ENCODE data around the gene ROS1. TPM values are rescaled to one million over a fixed set of nuclear protein-coding genes. Genes with fewer than 3 reads are reported as not detected.

The ROS1 gene
- total and polyA plus RNA-seq, 2 donors (not counting 1 experiment from before 2014, with no cell fraction given), result not detected

- ChIA-PET CTCF (no interaction called here), POLR2A (no interaction called here)
- H3K9me3 Mint-ChIP-seq (ENCODE audit: insufficient read depth), result no peaks in the 10 kb centered on the region
- Histone ChIP-seq H3K4me1 (ENCODE audit: control insufficient read depth in 2 of 2, insufficient read depth in 2 of 2, low read length in 2 of 2) (no peaks in the 10 kb centered on the region), H2AFZ (ENCODE audit: insufficient read depth, low read depth, low read length, poor library complexity, severe bottlenecking) (no peak overlapping the region), H3K4me2 (replicated peaks; ENCODE audit: low read depth, low read length, poor library complexity, severe bottlenecking) (no peak overlapping the region), H3K27me3 (replicated peaks in 1 of 4; ENCODE audit: control extremely low read depth in 1 of 4, control insufficient read depth in 3 of 4, insufficient read depth in 4 of 4, low read length in 3 of 4) (no peaks in the 10 kb centered on the region), H3K36me3 (replicated peaks in 1 of 2; ENCODE audit: control extremely low read depth in 1 of 2, control insufficient read depth in 1 of 2, extremely low read depth in 1 of 2, insufficient read depth in 2 of 2, low read length in 1 of 2) (no peaks in the 10 kb centered on the region), H3K4me3 (ENCODE audit: control extremely low read depth in 1 of 5, extremely low read depth in 1 of 5, insufficient read depth in 1 of 5, low read depth in 2 of 5, low read length in 4 of 5) (no peak overlapping the region), H3K9ac (ENCODE audit: low read length) (no peak overlapping the region), H3K79me2 (ENCODE audit: control insufficient read depth, insufficient read depth, low read length) (no peaks in the 10 kb centered on the region), H4K20me1 (ENCODE audit: control insufficient read depth, insufficient read depth, low read length, poor library complexity, severe bottlenecking) (no peaks in the 10 kb centered on the region), H3K9me3 (ENCODE audit: control extremely low read depth in 1 of 3, control insufficient read depth in 2 of 3, insufficient read depth in 1 of 3, low read length in 2 of 3) (peaks cover 0 to 3% (median 0%) of the 10 kb centered on the region in 3 donors), H3K27ac (ENCODE audit: low read length in 2 of 2) (no peak overlapping the region)
- no peak overlapping the region for H3K27ac Mint-ChIP-seq
- ATAC-seq (ENCODE audit: low read depth) (no peak), DNase-seq (no peak)
- peaks cover 11% of the 10 kb centered on the region for H3K27me3 Mint-ChIP-seq
- intact Hi-C loops (cut with micrococcal nuclease), result no loop called here
- TF ChIP-seq, protein P1, sequence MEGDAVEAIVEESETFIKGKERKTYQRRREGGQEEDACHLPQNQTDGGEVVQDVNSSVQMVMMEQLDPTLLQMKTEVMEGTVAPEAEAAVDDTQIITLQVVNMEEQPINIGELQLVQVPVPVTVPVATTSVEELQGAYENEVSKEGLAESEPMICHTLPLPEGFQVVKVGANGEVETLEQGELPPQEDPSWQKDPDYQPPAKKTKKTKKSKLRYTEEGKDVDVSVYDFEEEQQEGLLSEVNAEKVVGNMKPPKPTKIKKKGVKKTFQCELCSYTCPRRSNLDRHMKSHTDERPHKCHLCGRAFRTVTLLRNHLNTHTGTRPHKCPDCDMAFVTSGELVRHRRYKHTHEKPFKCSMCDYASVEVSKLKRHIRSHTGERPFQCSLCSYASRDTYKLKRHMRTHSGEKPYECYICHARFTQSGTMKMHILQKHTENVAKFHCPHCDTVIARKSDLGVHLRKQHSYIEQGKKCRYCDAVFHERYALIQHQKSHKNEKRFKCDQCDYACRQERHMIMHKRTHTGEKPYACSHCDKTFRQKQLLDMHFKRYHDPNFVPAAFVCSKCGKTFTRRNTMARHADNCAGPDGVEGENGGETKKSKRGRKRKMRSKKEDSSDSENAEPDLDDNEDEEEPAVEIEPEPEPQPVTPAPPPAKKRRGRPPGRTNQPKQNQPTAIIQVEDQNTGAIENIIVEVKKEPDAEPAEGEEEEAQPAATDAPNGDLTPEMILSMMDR (IDR thresholded peaks at IDR 0.05), result no peak
- no peak for TF ChIP-seq EZH2 (IDR thresholded peaks at IDR 0.05; ENCODE audit: borderline replicate concordance, insufficient read depth, low read depth, low read length, poor library complexity, severe bottlenecking)
- no CpG with 5 or more reads among the region's 2 CpGs for WGBS (ENCODE audit: insufficient coverage)
- no peak overlapping the region for H3K4me3 Mint-ChIP-seq
- H3K4me1 Mint-ChIP-seq, result no peaks in the 10 kb centered on the region
These were observed 44.0 kb downstream of the ROS1 start for GRCh38 chr6:117381749-117382148.

DNA sequence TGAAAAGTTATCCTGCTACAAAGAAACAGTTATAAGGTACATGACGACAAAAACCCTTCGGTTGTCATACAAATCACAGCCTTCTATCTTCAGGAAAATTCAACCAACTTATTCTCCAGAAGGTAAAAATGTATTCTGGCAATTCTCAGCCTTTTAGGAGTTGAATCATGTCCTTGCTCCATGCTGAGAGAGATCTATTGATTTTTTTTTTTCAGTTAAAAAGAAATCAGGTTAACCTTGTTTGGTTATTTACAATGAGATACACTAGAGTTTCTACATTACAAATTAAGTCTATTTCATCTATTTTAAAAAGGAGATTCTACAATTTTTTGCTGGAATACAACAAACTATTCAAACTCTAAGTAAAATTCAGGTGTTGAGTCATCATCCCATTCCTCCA is 45.4 kb downstream of the ROS1 start:
- H3K79me2 ChIP-seq (ENCODE audit: control insufficient read depth, insufficient read depth, low read length), result no peaks in the 10 kb centered on the region
- H3K9me3 ChIP-seq (ENCODE audit: control extremely low read depth in 1 of 3, control insufficient read depth in 2 of 3, insufficient read depth in 1 of 3, low read length in 2 of 3), result peaks cover 0 to 3% (median 0%) of the 10 kb centered on the region in 3 donors
- no peak overlapping the region for H2AFZ ChIP-seq (ENCODE audit: insufficient read depth, low read depth, low read length, poor library complexity, severe bottlenecking)
- DNase-seq (no peak), ATAC-seq (ENCODE audit: low read depth) (no peak)
- H3K36me3 ChIP-seq (replicated peaks in 1 of 2; ENCODE audit: control extremely low read depth in 1 of 2, control insufficient read depth in 1 of 2, extremely low read depth in 1 of 2, insufficient read depth in 2 of 2, low read length in 1 of 2), result no peaks in the 10 kb centered on the region
- H3K4me3 ChIP-seq (ENCODE audit: control extremely low read depth in 1 of 5, extremely low read depth in 1 of 5, insufficient read depth in 1 of 5, low read depth in 2 of 5, low read length in 4 of 5), result no peak overlapping the region
- POLR2A ChIA-PET, result no interaction called here
- no peak overlapping the region for H3K4me3 Mint-ChIP-seq
- 100% methylated on average over 2 of the region's 2 CpGs for WGBS (ENCODE audit: insufficient coverage)
- no peaks in the 10 kb centered on the region for H3K27me3 ChIP-seq (replicated peaks in 1 of 4; ENCODE audit: control extremely low read depth in 1 of 4, control insufficient read depth in 3 of 4, insufficient read depth in 4 of 4, low read length in 3 of 4)
- H3K27me3 Mint-ChIP-seq, result peaks cover 5% of the 10 kb centered on the region
- no peak overlapping the region for H3K4me2 ChIP-seq (replicated peaks; ENCODE audit: low read depth, low read length, poor library complexity, severe bottlenecking)
- H4K20me1 ChIP-seq (ENCODE audit: control insufficient read depth, insufficient read depth, low read length, poor library complexity, severe bottlenecking), result no peaks in the 10 kb centered on the region
- H3K4me1 Mint-ChIP-seq, result no peaks in the 10 kb centered on the region
- no peaks in the 10 kb centered on the region for H3K4me1 ChIP-seq (ENCODE audit: control insufficient read depth in 2 of 2, insufficient read depth in 2 of 2, low read length in 2 of 2)
- H3K9me3 Mint-ChIP-seq (ENCODE audit: insufficient read depth), result no peaks in the 10 kb centered on the region
- no peak for TF ChIP-seq EZH2 (IDR thresholded peaks at IDR 0.05; ENCODE audit: borderline replicate concordance, insufficient read depth, low read depth, low read length, poor library complexity, severe bottlenecking)
- TF ChIP-seq, protein P1 (IDR thresholded peaks at IDR 0.05), result no peak
- no peak overlapping the region for H3K9ac ChIP-seq (ENCODE audit: low read length)
- intact Hi-C loops (cut with micrococcal nuclease), result no loop called here
- no peak overlapping the region for H3K27ac ChIP-seq (ENCODE audit: low read length in 2 of 2)
- CTCF ChIA-PET, result no interaction called here
- H3K27ac Mint-ChIP-seq, result no peak overlapping the region

Measured in B cell (primary cell).